CD8-positive, alpha-beta memory T cell (primary cell): Measurements from ENCODE around the gene DCHS2. TPM values are rescaled to one million over a fixed set of nuclear protein-coding genes. Genes with fewer than 3 reads are reported as not detected.

ENCODE experiments used
- CTCF ChIA-PET: fragments of 350-600 bp; sonication (Branson Sonifier 250); formaldehyde crosslinking; loops from one replicate; lab custom pipeline; 2021; ENCODE audit warnings: antibody characterized with exemption; lab: Charles Lee
- POLR2A ChIA-PET: fragments of 350-600 bp; sonication (Branson Sonifier 250); formaldehyde crosslinking; loops from one replicate; lab custom pipeline; 2021; ENCODE audit warnings: antibody characterized with exemption; lab: Charles Lee
- DNase-seq, 5 donors: peaks; one replicate each; pipeline versions ENCODE4 v3.0.0 to v3.0.0-alpha.2; 2020 to 2022; ENCODE audit warnings: mixed read lengths in 1 of 5
- H3K27ac ChIP-seq: one replicate; pipeline ENCODE4 v1.7.0; 2013; ENCODE audit warnings: low read depth, mild to moderate bottlenecking, low read length, moderate library complexity
- H3K27me3 ChIP-seq: 2 replicates; pipeline ENCODE4 v1.7.0; 2013; ENCODE audit warnings: low read length, mild to moderate bottlenecking; ENCODE audit not compliant: insufficient read depth, poor library complexity, severe bottlenecking
- H3K36me3 ChIP-seq: 2 replicates; pipeline ENCODE4 v1.7.0; 2013; ENCODE audit warnings: mild to moderate bottlenecking, low read length, moderate library complexity; ENCODE audit not compliant: insufficient read depth
- H3K4me1 ChIP-seq: 2 replicates; pipeline ENCODE4 v1.7.0; 2013; ENCODE audit warnings: mild to moderate bottlenecking, low read length, moderate library complexity; ENCODE audit not compliant: insufficient read depth
- H3K4me3 ChIP-seq: 2 replicates; pipeline ENCODE4 v1.7.0; 2013; ENCODE audit warnings: mild to moderate bottlenecking, low read length
- H3K9me3 ChIP-seq: 2 replicates; pipeline ENCODE4 v1.7.0; 2013; ENCODE audit warnings: mild to moderate bottlenecking, low read length
- H3K27ac Mint-ChIP-seq, 8 donors: one replicate each; pipeline ENCODE4 v1.8.0; 2020 to 2021; ENCODE audit warnings: mixed read lengths in 8 of 8, mild to moderate bottlenecking in 6 of 8, inconsistent platforms in 3 of 8, moderate library complexity in 3 of 8
- H3K27me3 Mint-ChIP-seq, 2 donors: one replicate each; pipeline ENCODE4 v1.8.0; 2020 to 2021; ENCODE audit warnings: mixed read lengths in 2 of 2, mild to moderate bottlenecking in 1 of 2, moderate library complexity in 1 of 2
- H3K36me3 Mint-ChIP-seq, 3 donors: one replicate each; pipeline ENCODE4 v1.8.0; 2020 to 2021; ENCODE audit warnings: mixed read lengths in 3 of 3, inconsistent platforms in 1 of 3, mild to moderate bottlenecking in 1 of 3
- H3K4me1 Mint-ChIP-seq, 3 donors: one replicate each; pipeline ENCODE4 v1.8.0; 2020 to 2021; ENCODE audit warnings: mixed read lengths in 3 of 3, inconsistent platforms in 1 of 3, mild to moderate bottlenecking in 1 of 3
- H3K4me3 Mint-ChIP-seq, 7 donors: one replicate each; pipeline ENCODE4 v1.8.0; 2020 to 2021; ENCODE audit warnings: mixed read lengths in 7 of 7, mild to moderate bottlenecking in 6 of 7, moderate library complexity in 4 of 7, inconsistent platforms in 2 of 7
- H3K9me3 Mint-ChIP-seq, 5 donors: one replicate each; pipeline ENCODE4 v1.8.0; 2020 to 2022; ENCODE audit warnings: mixed read lengths in 5 of 5, mild to moderate bottlenecking in 3 of 5, moderate library complexity in 2 of 5, inconsistent platforms in 1 of 5
- polyA plus RNA-seq: library from polyadenylated mRNA; unstranded; fragments of 300-500 nt; fragmentation: Illumina TruSeq; gene quantifications from one replicate; pipeline ENCODE4 v1.2.3, GENCODE V29; 2021
- total RNA-seq, 2 experiments: library from RNA; stranded (reverse); gene quantifications; one replicate each; pipeline ENCODE4 v1.2.3, GENCODE V29; 2021

The DCHS2 gene
- total and polyA plus RNA-seq, 3 experiments from 2014 or later, result 0.09 TPM; not detected in 2

- Histone ChIP-seq H3K4me3 (no peak overlapping the region), H3K36me3 (no peaks in the 10 kb centered on the region), H3K4me1 (no peaks in the 10 kb centered on the region), H3K27me3 (no peaks in the 10 kb centered on the region), H3K9me3 (no peaks in the 10 kb centered on the region), H3K27ac (no peak overlapping the region)
- Mint-ChIP-seq H3K36me3 (no peaks in the 10 kb centered on the region), H3K27ac (no peak overlapping the region), H3K27me3 (peaks cover 0 to 2% of the 10 kb centered on the region in 2 donors), H3K4me3 (no peak overlapping the region), H3K4me1 (no peaks in the 10 kb centered on the region), H3K9me3 (peaks cover 0 to 3% (median 0%) of the 10 kb centered on the region in 5 donors)
- POLR2A ChIA-PET, result no interaction called here
- no peak for DNase-seq
- CTCF ChIA-PET, result no interaction called here
Observed at GRCh38 chr4:154211506-154211905, 280.1 kb downstream of the DCHS2 start.

GRCh38 chr4:154208424-154208823 lies 283.2 kb downstream of the DCHS2 start:
- Histone ChIP-seq H3K27ac (no peak overlapping the region), H3K36me3 (no peaks in the 10 kb centered on the region), H3K9me3 (no peaks in the 10 kb centered on the region), H3K27me3 (no peaks in the 10 kb centered on the region), H3K4me1 (no peaks in the 10 kb centered on the region), H3K4me3 (no peak overlapping the region)
- Mint-ChIP-seq H3K9me3 (peaks cover 0 to 3% (median 0%) of the 10 kb centered on the region in 5 donors), H3K4me1 (no peaks in the 10 kb centered on the region), H3K4me3 (no peak overlapping the region), H3K27ac (no peak overlapping the region), H3K36me3 (no peaks in the 10 kb centered on the region), H3K27me3 (peaks cover 2 to 3% of the 10 kb centered on the region in 2 donors)
- DNase-seq, result no peak
- CTCF ChIA-PET, result interaction anchor here (1.5 kb wide), 1 partner anchor 13 kb away, joined by 3 read pairs; no protein-coding TSS in a partner anchor
- POLR2A ChIA-PET, result no interaction called here

GRCh38 chr4:154205471-154205870 lies 286.1 kb downstream of the DCHS2 start:
- Mint-ChIP-seq H3K9me3 (peaks cover 0 to 5% (median 2%) of the 10 kb centered on the region in 5 donors), H3K27me3 (peaks cover 2 to 7% of the 10 kb centered on the region in 2 donors), H3K36me3 (no peaks in the 10 kb centered on the region), H3K4me1 (no peaks in the 10 kb centered on the region), H3K27ac (no peak overlapping the region), H3K4me3 (no peak overlapping the region)
- no peaks in the 10 kb centered on the region for H3K36me3 ChIP-seq
- H3K27ac ChIP-seq, result no peak overlapping the region
- no peaks in the 10 kb centered on the region for H3K27me3 ChIP-seq
- DNase-seq, result no peak
- ChIA-PET POLR2A (no interaction called here), CTCF (no interaction called here)
- H3K4me1 ChIP-seq, result no peaks in the 10 kb centered on the region
- no peaks in the 10 kb centered on the region for H3K9me3 ChIP-seq
- H3K4me3 ChIP-seq, result no peak overlapping the region

- no peak overlapping the region for H3K4me3 ChIP-seq
- DNase-seq, result no peak
- H3K27me3 Mint-ChIP-seq, result no peaks in the 10 kb centered on the region
- H3K4me1 ChIP-seq, result no peaks in the 10 kb centered on the region
- H3K27ac Mint-ChIP-seq, result no peak overlapping the region
- no peak overlapping the region for H3K4me3 Mint-ChIP-seq
- H3K27me3 ChIP-seq, result no peaks in the 10 kb centered on the region
- no peaks in the 10 kb centered on the region for H3K9me3 ChIP-seq
- no peaks in the 10 kb centered on the region for H3K4me1 Mint-ChIP-seq
- POLR2A ChIA-PET, result no interaction called here
- no peak overlapping the region for H3K27ac ChIP-seq
- CTCF ChIA-PET, result no interaction called here
- peaks cover 0 to 5% (median 0%) of the 10 kb centered on the region in 5 donors for H3K9me3 Mint-ChIP-seq
- no peaks in the 10 kb centered on the region for H3K36me3 ChIP-seq
- H3K36me3 Mint-ChIP-seq, result no peaks in the 10 kb centered on the region
Observed at GRCh38 chr4:154194649-154195048, 296.9 kb downstream of the DCHS2 start.

GRCh38 chr4:154192585-154192984 lies 299.0 kb downstream of the DCHS2 start:
- POLR2A ChIA-PET, result no interaction called here
- no peak overlapping the region for H3K4me3 Mint-ChIP-seq
- Histone ChIP-seq H3K9me3 (no peaks in the 10 kb centered on the region), H3K36me3 (no peaks in the 10 kb centered on the region), H3K27me3 (no peaks in the 10 kb centered on the region), H3K27ac (no peak overlapping the region), H3K4me3 (no peak overlapping the region), H3K4me1 (no peaks in the 10 kb centered on the region)
- H3K27ac Mint-ChIP-seq, result no peak overlapping the region
- CTCF ChIA-PET, result no interaction called here
- no peaks in the 10 kb centered on the region for H3K27me3 Mint-ChIP-seq
- no peaks in the 10 kb centered on the region for H3K4me1 Mint-ChIP-seq
- DNase-seq, result no peak
- peaks cover 0 to 5% (median 0%) of the 10 kb centered on the region in 5 donors for H3K9me3 Mint-ChIP-seq
- no peaks in the 10 kb centered on the region for H3K36me3 Mint-ChIP-seq

- no peaks in the 10 kb centered on the region for H3K36me3 Mint-ChIP-seq
- no peak overlapping the region for H3K27ac ChIP-seq
- no peak overlapping the region for H3K4me3 ChIP-seq
- H3K27me3 ChIP-seq, result no peaks in the 10 kb centered on the region
- no peak for DNase-seq
- peaks cover 0 to 2% of the 10 kb centered on the region in 2 donors for H3K27me3 Mint-ChIP-seq
- POLR2A ChIA-PET, result no interaction called here
- H3K36me3 ChIP-seq, result no peaks in the 10 kb centered on the region
- H3K27ac Mint-ChIP-seq, result no peak overlapping the region
- no peaks in the 10 kb centered on the region for H3K4me1 Mint-ChIP-seq
- H3K9me3 Mint-ChIP-seq, result peaks cover 0 to 1% (median 0%) of the 10 kb centered on the region in 5 donors
- no peaks in the 10 kb centered on the region for H3K4me1 ChIP-seq
- CTCF ChIA-PET, result no interaction called here
- no peak overlapping the region for H3K4me3 Mint-ChIP-seq
- H3K9me3 ChIP-seq, result no peaks in the 10 kb centered on the region
Observed at GRCh38 chr4:154189346-154189745, 302.3 kb downstream of the DCHS2 start.

- no peak overlapping the region for H3K27ac Mint-ChIP-seq
- H3K4me3 ChIP-seq, result no peak overlapping the region
- peaks cover 0 to 2% (median 0%) of the 10 kb centered on the region in 5 donors for H3K9me3 Mint-ChIP-seq
- ChIA-PET CTCF (no interaction called here), POLR2A (no interaction called here)
- peaks cover 0 to 2% of the 10 kb centered on the region in 2 donors for H3K27me3 Mint-ChIP-seq
- no peak overlapping the region for H3K27ac ChIP-seq
- H3K27me3 ChIP-seq, result no peaks in the 10 kb centered on the region
- no peaks in the 10 kb centered on the region for H3K4me1 Mint-ChIP-seq
- H3K36me3 ChIP-seq, result no peaks in the 10 kb centered on the region
- no peaks in the 10 kb centered on the region for H3K9me3 ChIP-seq
- no peaks in the 10 kb centered on the region for H3K4me1 ChIP-seq
- no peak for DNase-seq
- no peak overlapping the region for H3K4me3 Mint-ChIP-seq
- H3K36me3 Mint-ChIP-seq, result peaks cover 0 to 1% (median 0%) of the 10 kb centered on the region in 3 donors
Observed at GRCh38 chr4:154186888-154187287, 304.7 kb downstream of the DCHS2 start.

GRCh38 chr4:154186035-154186434 lies 305.6 kb downstream of the DCHS2 start:
- CTCF ChIA-PET, result no interaction called here
- DNase-seq, result no peak
- H3K4me3 Mint-ChIP-seq, result no peak overlapping the region
- H3K36me3 ChIP-seq, result no peaks in the 10 kb centered on the region
- H3K27me3 Mint-ChIP-seq, result peaks cover 0 to 2% of the 10 kb centered on the region in 2 donors
- H3K9me3 ChIP-seq, result no peaks in the 10 kb centered on the region
- H3K36me3 Mint-ChIP-seq, result peaks cover 0 to 1% (median 0%) of the 10 kb centered on the region in 3 donors
- POLR2A ChIA-PET, result no interaction called here
- H3K9me3 Mint-ChIP-seq, result peaks cover 0 to 2% (median 0%) of the 10 kb centered on the region in 5 donors
- no peaks in the 10 kb centered on the region for H3K27me3 ChIP-seq
- H3K27ac ChIP-seq, result no peak overlapping the region
- no peak overlapping the region for H3K27ac Mint-ChIP-seq
- H3K4me3 ChIP-seq, result no peak overlapping the region
- H3K4me1 Mint-ChIP-seq, result no peaks in the 10 kb centered on the region
- H3K4me1 ChIP-seq, result no peaks in the 10 kb centered on the region
